ENCODE data around the gene COL6A1. TPM values are rescaled to one million over a fixed set of nuclear protein-coding genes. Genes with fewer than 3 reads are reported as not detected.
"Not testable (repeated sequence)": the region's sequence is repeated elsewhere in the genome, so short reads cannot be mapped to it uniquely, and the experiment has no call there.

COL6A1 gene
- total RNA-seq, 6 experiments from 2014 or later: 350 to 415 (median 382) TPM

DNA sequence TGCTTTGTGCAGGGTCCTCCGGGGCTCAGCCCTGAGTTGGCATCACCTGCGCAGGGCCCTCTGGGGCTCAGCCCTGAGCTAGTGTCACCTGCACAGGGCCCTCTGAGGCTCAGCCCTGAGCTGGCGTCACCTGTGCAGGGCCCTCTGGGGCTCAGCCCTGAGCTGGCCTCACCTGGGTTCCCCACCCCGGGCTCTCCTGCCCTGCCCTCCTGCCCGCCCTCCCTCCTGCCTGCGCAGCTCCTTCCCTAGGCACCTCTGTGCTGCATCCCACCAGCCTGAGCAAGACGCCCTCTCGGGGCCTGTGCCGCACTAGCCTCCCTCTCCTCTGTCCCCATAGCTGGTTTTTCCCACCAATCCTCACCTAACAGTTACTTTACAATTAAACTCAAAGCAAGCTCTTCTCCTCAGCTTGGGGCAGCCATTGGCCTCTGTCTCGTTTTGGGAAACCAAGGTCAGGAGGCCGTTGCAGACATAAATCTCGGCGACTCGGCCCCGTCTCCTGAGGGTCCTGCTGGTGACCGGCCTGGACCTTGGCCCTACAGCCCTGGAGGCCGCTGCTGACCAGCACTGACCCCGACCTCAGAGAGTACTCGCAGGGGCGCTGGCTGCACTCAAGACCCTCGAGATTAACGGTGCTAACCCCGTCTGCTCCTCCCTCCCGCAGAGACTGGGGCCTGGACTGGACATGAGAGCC lies 22.7 kb downstream of the COL6A1 start:
- Mint-ChIP-seq H3K9me3 (peaks cover 19% of the 10 kb centered on the region), H3K36me3 (ENCODE audit: low read depth) (peaks cover 27% of the 10 kb centered on the region), H3K27ac (no peak overlapping the region; the same call in 1 of the 2 replicates), H3K4me1 (ENCODE audit: low read depth) (no peaks in the 10 kb centered on the region), H3K4me3 (no peak overlapping the region), H3K27me3 (ENCODE audit: insufficient read depth) (peaks cover 6% of the 10 kb centered on the region)
- DNase-seq: no peak
- TF ChIP-seq CTCF (IDR thresholded peaks at IDR 0.05): no peak

DNA sequence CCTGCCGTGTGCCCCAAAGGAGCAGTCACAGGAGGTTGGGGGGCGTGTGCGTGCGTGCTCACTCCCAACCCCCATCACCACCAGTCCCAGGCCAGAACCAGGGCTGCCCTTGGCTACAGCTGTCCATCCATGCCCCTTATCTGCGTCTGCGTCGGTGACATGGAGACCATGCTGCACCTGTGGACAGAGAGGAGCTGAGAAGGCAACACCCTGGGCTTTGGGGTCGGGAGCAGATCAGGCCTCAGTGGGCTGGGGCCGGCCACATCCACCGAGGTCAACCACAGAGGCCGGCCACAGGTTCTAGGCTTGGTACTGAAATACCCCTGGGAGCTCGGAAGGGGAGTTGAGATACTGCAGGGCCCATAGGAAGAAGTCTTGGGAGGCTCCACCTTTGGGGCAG lies 23.5 kb downstream of the COL6A1 start:
- Mint-ChIP-seq H3K4me1 (ENCODE audit: low read depth) (no peaks in the 10 kb centered on the region), H3K4me3 (no peak overlapping the region), H3K9me3 (peaks cover 19% of the 10 kb centered on the region), H3K27me3 (ENCODE audit: insufficient read depth) (peaks cover 6% of the 10 kb centered on the region), H3K36me3 (ENCODE audit: low read depth) (peaks cover 21% of the 10 kb centered on the region), H3K27ac (peak overlapping the region; percentile 43; the same call in 1 of the 2 replicates)
- TF ChIP-seq CTCF (IDR thresholded peaks at IDR 0.05): no peak
- no peak for DNase-seq

- Mint-ChIP-seq H3K27me3 (ENCODE audit: insufficient read depth) (peaks cover 6% of the 10 kb centered on the region), H3K4me1 (ENCODE audit: low read depth) (no peaks in the 10 kb centered on the region), H3K9me3 (peaks cover 19% of the 10 kb centered on the region), H3K27ac (peak overlapping the region; percentile 43; the same call in 1 of the 2 replicates), H3K4me3 (no peak overlapping the region), H3K36me3 (ENCODE audit: low read depth) (peaks cover 21% of the 10 kb centered on the region)
- TF ChIP-seq CTCF (IDR thresholded peaks at IDR 0.05): no peak
- no peak for DNase-seq
These were observed 23.9 kb downstream of the COL6A1 start for GRCh38 chr21:46005481-46005881.

- not testable (repeated sequence) for DNase-seq; H3K27ac Mint-ChIP-seq; H3K27me3 Mint-ChIP-seq (ENCODE audit: insufficient read depth); H3K4me3 Mint-ChIP-seq; H3K4me1 Mint-ChIP-seq (ENCODE audit: low read depth)
- H3K36me3 Mint-ChIP-seq (ENCODE audit: low read depth): peaks cover 21% of the 10 kb centered on the region
- H3K9me3 Mint-ChIP-seq: peaks cover 19% of the 10 kb centered on the region
These were observed 24.4 kb downstream of the COL6A1 start for GRCh38 chr21:46005894-46006546.

DNA sequence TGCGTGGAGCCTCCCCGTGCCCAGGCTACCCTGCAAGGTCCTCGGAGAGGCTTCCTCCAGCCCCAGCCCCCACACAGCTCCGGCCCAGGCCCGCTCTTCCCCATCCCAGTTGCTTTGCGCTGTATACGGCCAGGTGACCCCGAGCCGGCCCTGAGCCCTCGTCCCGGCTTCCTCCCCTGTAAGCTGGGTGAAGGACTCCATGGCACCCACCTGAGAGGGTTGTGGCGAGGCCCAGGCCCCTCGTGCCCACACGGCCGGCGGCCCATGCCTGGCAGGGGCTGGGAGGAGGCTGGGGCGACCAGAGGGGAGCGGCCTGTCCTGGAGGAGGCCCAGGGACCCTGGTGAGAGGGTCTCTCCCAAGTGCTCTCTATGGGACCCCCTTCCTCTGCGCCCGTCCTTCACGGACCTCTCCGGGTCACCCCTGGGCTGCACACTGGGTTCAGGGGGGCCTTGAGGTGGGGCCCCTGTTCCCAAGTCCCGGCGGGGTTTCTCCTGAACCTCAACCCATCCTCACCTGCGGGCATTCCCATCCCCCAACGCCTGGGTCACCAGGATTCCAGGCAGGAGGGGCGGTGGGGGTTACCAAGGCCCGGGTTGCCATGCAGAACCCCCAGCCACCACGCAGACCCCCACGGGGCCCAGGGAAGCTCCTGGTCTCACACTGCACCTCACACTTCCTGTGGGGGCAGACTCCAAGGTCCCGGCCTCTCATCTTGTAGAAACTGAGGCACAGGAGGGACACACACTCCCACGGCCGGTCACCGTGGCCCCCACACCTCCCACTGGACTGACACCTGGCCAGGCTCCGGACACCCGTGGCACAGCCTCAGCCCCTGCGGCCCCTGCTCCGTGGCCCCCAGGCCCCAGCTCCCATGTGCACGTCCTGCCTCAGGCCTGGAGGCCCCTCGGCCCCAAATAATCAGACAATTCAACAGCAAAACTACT lies 25.2 kb downstream of the COL6A1 start:
- H3K9me3 Mint-ChIP-seq: peaks cover 19% of the 10 kb centered on the region
- no peak for DNase-seq
- H3K27me3 Mint-ChIP-seq (ENCODE audit: insufficient read depth): peaks cover 6% of the 10 kb centered on the region
- H3K4me1 Mint-ChIP-seq (ENCODE audit: low read depth): no peaks in the 10 kb centered on the region
- H3K4me3 Mint-ChIP-seq: no peak overlapping the region
- H3K27ac Mint-ChIP-seq: no peak overlapping the region
- H3K36me3 Mint-ChIP-seq (ENCODE audit: low read depth): peaks cover 21% of the 10 kb centered on the region
- TF ChIP-seq CTCF (IDR thresholded peaks at IDR 0.05): no peak

Data from HFFc6 (cell line).